ENCODE data around the gene PSMA5.

Gene PSMA5

DNA sequence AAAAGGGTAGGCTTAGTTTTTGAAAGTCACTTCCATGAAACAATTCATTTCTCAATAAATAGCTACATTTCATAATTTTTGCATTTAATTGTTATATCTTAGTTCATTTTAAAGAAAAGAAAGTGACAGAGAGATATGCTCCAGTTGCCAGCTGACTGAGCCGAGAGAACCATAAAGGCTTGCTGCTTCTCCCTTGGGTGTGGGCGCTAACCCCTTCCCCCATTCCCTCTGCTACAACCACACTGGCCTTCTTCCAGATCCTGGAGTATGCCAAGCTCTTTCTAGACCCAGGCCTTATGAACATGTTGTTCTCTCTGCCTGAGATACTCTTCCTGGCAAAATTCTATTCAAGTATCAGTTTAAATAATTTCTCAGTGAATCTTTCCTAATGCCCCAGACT lies 40.8 kb downstream of the PSMA5 start:
- Histone ChIP-seq H3K9me2 (replicated peaks; ENCODE audit: control insufficient read depth, low read length) (no peaks in the 10 kb centered on the region), H3K9me3 (ENCODE audit: control insufficient read depth, insufficient read depth, low read length) (no peaks in the 10 kb centered on the region), H3K4me1 (ENCODE audit: control insufficient read depth, low read length) (peaks cover 12% of the 10 kb centered on the region), H3K27ac (ENCODE audit: low read depth, low read length) (no peak overlapping the region), H3K36me3 (ENCODE audit: control insufficient read depth, low read length) (no peaks in the 10 kb centered on the region), H3K79me2 (ENCODE audit: control insufficient read depth, low read length) (peaks cover 31% of the 10 kb centered on the region), H3K4me2 (ENCODE audit: low read length) (no peak overlapping the region), H3K27me3 (ENCODE audit: control insufficient read depth, low read length) (no peaks in the 10 kb centered on the region), H3K4me3 (ENCODE audit: low read length) (no peak overlapping the region), H3F3A (ENCODE audit: control insufficient read depth, insufficient read depth) (no peaks in the 10 kb centered on the region; the same call in 1 of the 2 replicates), H4K20me1 (ENCODE audit: control insufficient read depth, insufficient read depth, low read depth, low read length) (no peaks in the 10 kb centered on the region)
- no peak for TF ChIP-seq EZH2phosphoT487 (IDR thresholded peaks at IDR 0.05; ENCODE audit: borderline replicate concordance, low read length)
- TF ChIP-seq, protein P1, sequence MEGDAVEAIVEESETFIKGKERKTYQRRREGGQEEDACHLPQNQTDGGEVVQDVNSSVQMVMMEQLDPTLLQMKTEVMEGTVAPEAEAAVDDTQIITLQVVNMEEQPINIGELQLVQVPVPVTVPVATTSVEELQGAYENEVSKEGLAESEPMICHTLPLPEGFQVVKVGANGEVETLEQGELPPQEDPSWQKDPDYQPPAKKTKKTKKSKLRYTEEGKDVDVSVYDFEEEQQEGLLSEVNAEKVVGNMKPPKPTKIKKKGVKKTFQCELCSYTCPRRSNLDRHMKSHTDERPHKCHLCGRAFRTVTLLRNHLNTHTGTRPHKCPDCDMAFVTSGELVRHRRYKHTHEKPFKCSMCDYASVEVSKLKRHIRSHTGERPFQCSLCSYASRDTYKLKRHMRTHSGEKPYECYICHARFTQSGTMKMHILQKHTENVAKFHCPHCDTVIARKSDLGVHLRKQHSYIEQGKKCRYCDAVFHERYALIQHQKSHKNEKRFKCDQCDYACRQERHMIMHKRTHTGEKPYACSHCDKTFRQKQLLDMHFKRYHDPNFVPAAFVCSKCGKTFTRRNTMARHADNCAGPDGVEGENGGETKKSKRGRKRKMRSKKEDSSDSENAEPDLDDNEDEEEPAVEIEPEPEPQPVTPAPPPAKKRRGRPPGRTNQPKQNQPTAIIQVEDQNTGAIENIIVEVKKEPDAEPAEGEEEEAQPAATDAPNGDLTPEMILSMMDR (IDR thresholded peaks at IDR 0.05; ENCODE audit: low read depth, low read length, poor library complexity, severe bottlenecking): no peak

DNA sequence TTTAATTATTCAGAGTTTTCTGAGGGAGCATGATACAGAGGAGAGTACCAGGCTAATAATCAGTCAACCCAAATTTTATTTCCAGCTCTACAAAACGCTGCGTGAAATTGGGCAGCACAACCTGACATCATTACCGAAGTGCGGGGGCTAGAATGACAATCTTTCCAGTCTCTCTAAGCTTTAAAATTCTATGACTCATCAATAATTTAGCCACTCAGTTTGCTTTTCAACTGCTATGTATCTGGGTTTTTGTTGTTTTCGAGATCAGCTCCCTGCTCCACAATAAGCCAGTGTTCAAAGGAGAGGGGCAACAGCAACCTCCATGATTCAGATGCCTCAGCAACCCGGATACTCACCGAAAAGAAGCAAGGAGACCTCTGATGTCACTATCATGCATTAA lies 42.4 kb downstream of the PSMA5 start:
- Histone ChIP-seq H3K4me2 (ENCODE audit: low read length) (no peak overlapping the region), H3K27me3 (ENCODE audit: control insufficient read depth, low read length) (no peaks in the 10 kb centered on the region), H3K9me2 (replicated peaks; ENCODE audit: control insufficient read depth, low read length) (no peaks in the 10 kb centered on the region), H3K79me2 (ENCODE audit: control insufficient read depth, low read length) (peaks cover 18% of the 10 kb centered on the region), H3K9me3 (ENCODE audit: control insufficient read depth, insufficient read depth, low read length) (no peaks in the 10 kb centered on the region), H3K4me1 (ENCODE audit: control insufficient read depth, low read length) (peaks cover 6% of the 10 kb centered on the region), H3F3A (ENCODE audit: control insufficient read depth, insufficient read depth) (no peaks in the 10 kb centered on the region; the same call in 1 of the 2 replicates), H4K20me1 (ENCODE audit: control insufficient read depth, insufficient read depth, low read depth, low read length) (no peaks in the 10 kb centered on the region), H3K4me3 (ENCODE audit: low read length) (no peak overlapping the region), H3K27ac (ENCODE audit: low read depth, low read length) (no peak overlapping the region), H3K36me3 (ENCODE audit: control insufficient read depth, low read length) (no peaks in the 10 kb centered on the region)
- TF ChIP-seq, protein P1 (IDR thresholded peaks at IDR 0.05; ENCODE audit: low read depth, low read length, poor library complexity, severe bottlenecking): no peak
- no peak for TF ChIP-seq EZH2phosphoT487 (IDR thresholded peaks at IDR 0.05; ENCODE audit: borderline replicate concordance, low read length)

DNA sequence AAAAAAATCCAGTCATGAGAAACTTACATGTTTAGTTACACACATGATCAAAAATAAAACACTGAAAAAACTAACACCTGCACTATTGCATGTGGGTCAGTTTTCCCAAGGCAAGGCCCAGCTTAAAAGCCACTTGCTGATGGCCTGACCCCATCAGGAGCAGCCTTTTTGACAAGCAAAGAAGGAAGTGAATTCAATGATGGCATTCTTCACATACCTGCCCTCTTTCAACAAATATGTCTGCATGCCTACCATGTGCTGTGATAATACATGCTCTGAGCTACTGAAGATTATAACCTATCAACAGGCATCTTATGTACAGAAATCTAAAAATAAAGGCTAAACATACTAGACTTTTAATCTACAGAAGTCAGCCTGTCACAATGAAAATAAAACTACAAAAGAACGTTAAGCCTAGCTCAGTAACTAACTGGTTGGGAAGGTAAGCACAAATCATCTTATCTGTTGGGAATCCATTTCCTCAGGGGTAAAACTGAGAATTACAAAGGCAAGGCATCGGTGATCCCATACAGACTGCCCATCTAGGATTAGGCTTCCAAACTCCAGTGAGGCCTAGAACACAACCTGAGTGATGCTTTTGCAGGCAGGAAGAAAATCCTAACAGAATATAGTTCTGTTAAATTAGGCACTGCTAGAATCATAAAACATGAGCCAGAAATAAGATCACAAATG lies 43.0 kb downstream of the PSMA5 start:
- H3K4me3 ChIP-seq (ENCODE audit: low read length): no peak overlapping the region
- no peaks in the 10 kb centered on the region; the same call in 1 of the 2 replicates for H3F3A ChIP-seq (ENCODE audit: control insufficient read depth, insufficient read depth)
- H3K27me3 ChIP-seq (ENCODE audit: control insufficient read depth, low read length): no peaks in the 10 kb centered on the region
- no peaks in the 10 kb centered on the region for H4K20me1 ChIP-seq (ENCODE audit: control insufficient read depth, insufficient read depth, low read depth, low read length)
- peaks cover 6% of the 10 kb centered on the region for H3K4me1 ChIP-seq (ENCODE audit: control insufficient read depth, low read length)
- no peaks in the 10 kb centered on the region for H3K36me3 ChIP-seq (ENCODE audit: control insufficient read depth, low read length)
- no peak overlapping the region for H3K4me2 ChIP-seq (ENCODE audit: low read length)
- no peaks in the 10 kb centered on the region for H3K9me3 ChIP-seq (ENCODE audit: control insufficient read depth, insufficient read depth, low read length)
- TF ChIP-seq EZH2phosphoT487 (IDR thresholded peaks at IDR 0.05; ENCODE audit: borderline replicate concordance, low read length): no peak
- TF ChIP-seq, protein P1 (IDR thresholded peaks at IDR 0.05; ENCODE audit: low read depth, low read length, poor library complexity, severe bottlenecking): no peak
- no peaks in the 10 kb centered on the region for H3K9me2 ChIP-seq (replicated peaks; ENCODE audit: control insufficient read depth, low read length)
- H3K79me2 ChIP-seq (ENCODE audit: control insufficient read depth, low read length): peaks cover 12% of the 10 kb centered on the region
- H3K27ac ChIP-seq (ENCODE audit: low read depth, low read length): no peak overlapping the region
